Endothelial cell of umbilical vein (primary cell): ENCODE results near the gene COX5B. TPM values are rescaled to one million over a fixed set of nuclear protein-coding genes. Genes with fewer than 3 reads are reported as not detected.

Experiments
- BruUV-seq: library from RNA; stranded (reverse); fragments of 400-500 nt; replicated peaks from 2 replicates; lab custom pipeline; 2021; lab: Mats Ljungman, UMichigan
- CTCF ChIA-PET: fragments of 300-600, 350-600 bp; sonication (Branson Sonifier 250); formaldehyde crosslinking; loops from one replicate; lab custom pipeline; 2021; ENCODE audit warnings: antibody characterized with exemption, inconsistent platforms; lab: Charles Lee
- POLR2A ChIA-PET: fragments of 300-600, 350-600 bp; sonication (Branson Sonifier 250); formaldehyde crosslinking; loops from one replicate; lab custom pipeline; 2021; ENCODE audit warnings: antibody characterized with exemption, inconsistent platforms; lab: Charles Lee
- DNase-seq: peaks from one replicate; pipeline ENCODE4 v3.0.0-alpha.2; 2011; ENCODE audit warnings: low read depth, low spot score
- FAIRE-seq: peaks from 2 replicates; lab custom pipeline; 2011; peaks lifted over from hg19 to GRCh38; lab: Jason Lieb, UNC
- H2AFZ ChIP-seq: 2 replicates; pipeline ENCODE4 v1.6.0; 2012; ENCODE audit warnings: low read depth, low read length, control low read depth, inconsistent platforms
- H3K27ac ChIP-seq: 2 replicates; pipeline ENCODE4 v1.5.1; 2011; ENCODE audit warnings: low read depth, mild to moderate bottlenecking, control low read depth, low read length, moderate library complexity; ENCODE audit not compliant: insufficient read depth
- H3K27me3 ChIP-seq, 2 experiments: 2 replicates each; pipeline versions ENCODE4 v1.6.0 to v1.6.1; 2011; ENCODE audit warnings: low read length in 2 of 2, mixed read lengths in 1 of 2; ENCODE audit not compliant: control insufficient read depth in 2 of 2, insufficient read depth in 2 of 2
- H3K36me3 ChIP-seq, 2 experiments: 2 replicates in 1 of 2; 3 replicates in 1 of 2; pipeline ENCODE4 v1.5.1; 2011; ENCODE audit warnings: low read length in 2 of 2, mild to moderate bottlenecking in 1 of 2, moderate library complexity in 1 of 2; ENCODE audit not compliant: control insufficient read depth in 2 of 2, insufficient read depth in 2 of 2; ENCODE audit errors: extremely low read depth in 1 of 2
- H3K4me1 ChIP-seq: 3 replicates; pipeline ENCODE4 v1.5.1; 2011; ENCODE audit warnings: mild to moderate bottlenecking, low read length; ENCODE audit not compliant: control insufficient read depth, insufficient read depth; ENCODE audit errors: extremely low read depth
- H3K4me2 ChIP-seq: 2 replicates; pipeline ENCODE4 v1.6.1; 2011; ENCODE audit warnings: low read length, control low read depth, mixed read lengths; ENCODE audit not compliant: insufficient read depth
- H3K4me3 ChIP-seq, 3 experiments: fragments of 200-600 bp in 1 of 3; sonication (generic), shearing (Covaris generic) in 1 of 3; replicated peaks in 1 of 3; 2 replicates each; pipeline ENCODE4 v1.5.1; 2011 to 2016; ENCODE audit warnings: control low read depth in 3 of 3, low read length in 3 of 3, mild to moderate bottlenecking in 2 of 3, inconsistent platforms in 1 of 3, low read depth in 1 of 3, moderate library complexity in 1 of 3; ENCODE audit not compliant: insufficient read depth in 1 of 3
- H3K79me2 ChIP-seq: 2 replicates; pipeline ENCODE4 v1.6.0; 2012; ENCODE audit warnings: low read length, inconsistent platforms; ENCODE audit not compliant: control insufficient read depth, insufficient read depth
- H3K9ac ChIP-seq: replicated peaks from 2 replicates; pipeline ENCODE3; 2011; ENCODE audit warnings: low read length, control low read depth; ENCODE audit not compliant: insufficient read depth; ENCODE audit errors: extremely low read depth
- H3K9me1 ChIP-seq: replicated peaks from 3 replicates; pipeline ENCODE4 v1.6.0; 2011; ENCODE audit warnings: mild to moderate bottlenecking, low read length; ENCODE audit not compliant: control insufficient read depth, insufficient read depth; ENCODE audit errors: extremely low read depth
- H3K9me3 ChIP-seq: replicated peaks from 2 replicates; pipeline ENCODE4 v1.5.1; 2012; ENCODE audit warnings: low read length, inconsistent platforms; ENCODE audit not compliant: control insufficient read depth, insufficient read depth
- H4K20me1 ChIP-seq: replicated peaks from 2 replicates; pipeline ENCODE3; 2011; ENCODE audit warnings: mild to moderate bottlenecking, low read length; ENCODE audit not compliant: control insufficient read depth, insufficient read depth; ENCODE audit errors: extremely low read depth
- EZH2 ChIP-seq: IDR thresholded peaks from 2 replicates; pipeline ENCODE4 v1.6.1; 2012; ENCODE audit warnings: borderline replicate concordance, low read depth, mild to moderate bottlenecking, moderate library complexity, low read length, inconsistent platforms; ENCODE audit not compliant: severe bottlenecking
- FOS ChIP-seq: IDR thresholded peaks from 2 replicates; pipeline ENCODE4 v1.6.1; 2011; ENCODE audit warnings: mild to moderate bottlenecking, low read length, moderate library complexity, borderline replicate concordance; ENCODE audit not compliant: insufficient read depth
- GATA2 ChIP-seq: IDR thresholded peaks from 2 replicates; pipeline ENCODE4 v1.7.0; 2011; ENCODE audit warnings: low read depth, mild to moderate bottlenecking, moderate library complexity, mixed read lengths, low read length; ENCODE audit not compliant: insufficient read length, insufficient read depth
- JUN ChIP-seq: IDR thresholded peaks from 2 replicates; pipeline ENCODE4 v1.6.1; 2011; ENCODE audit warnings: borderline replicate concordance, low read depth; ENCODE audit not compliant: insufficient read length, insufficient read depth
- MYC ChIP-seq: IDR thresholded peaks from one replicate; pipeline ENCODE4 v1.6.1; 2011; ENCODE audit warnings: mild to moderate bottlenecking, low read depth, low read length
- POLR2A ChIP-seq: IDR thresholded peaks from 2 replicates; pipeline ENCODE4 v1.6.1; 2012; ENCODE audit warnings: low read depth, mild to moderate bottlenecking, control low read depth, low read length
- POLR2AphosphoS5 ChIP-seq: IDR thresholded peaks from 2 replicates; pipeline ENCODE4 v1.6.1; 2012; ENCODE audit warnings: low read depth, mild to moderate bottlenecking, control low read depth, low read length, moderate library complexity; ENCODE audit not compliant: insufficient read depth
- dilution Hi-C: fragments of 300-500 bp; cut with MboI; formaldehyde crosslinking; loops from one replicate; pipeline ENCODE4 v1.15.0; 2019; ENCODE audit warnings: low sequenced_read_pairs; ENCODE audit not compliant: extremely low pct_ligation_motif_present
- intact Hi-C: fragments of 100-400 bp; cut with micrococcal nuclease; formaldehyde crosslinking; loops from one replicate; pipeline ENCODE4 v1.10.0; 2022
- polyA plus RNA-seq, 4 experiments: library from polyadenylated mRNA; depleted of rRNA in 3 of 4; stranded (reverse) in 3 of 4; unstranded in 1 of 4; fragments of >200 nt; gene quantifications; 2 replicates each; pipeline versions ENCODE4 v1.2.1 to v1.2.3, GENCODE V29; 2011 to 2012; ENCODE audit warnings: missing spikeins in 1 of 4
- total RNA-seq: library from RNA; stranded (reverse); gene quantifications from 2 replicates; pipeline ENCODE4 v1.2.3, GENCODE V29; 2021
- TF ChIP-seq, protein P1 (sequence below): IDR thresholded peaks from 2 replicates; pipeline ENCODE4 v1.6.1; 2011; ENCODE audit not compliant: insufficient read depth, insufficient read length
- TF ChIP-seq, protein P2 (sequence below), 2 donors: IDR thresholded peaks; 1 replicate in 1 of 2; 2 replicates in 1 of 2; pipeline ENCODE4 v1.5.1; 2011; ENCODE audit warnings: low read length in 2 of 2, mild to moderate bottlenecking in 2 of 2, moderate library complexity in 2 of 2, control low read depth in 1 of 2, inconsistent platforms in 1 of 2, low read depth in 1 of 2; ENCODE audit not compliant: insufficient read depth in 1 of 2; ENCODE audit errors: extremely low read depth in 1 of 2

COX5B gene
- total and polyA plus RNA-seq, 2 donors (not counting 3 experiments of a cell fraction or from before 2014, with no cell fraction given) = 167 to 329 TPM

DNA sequence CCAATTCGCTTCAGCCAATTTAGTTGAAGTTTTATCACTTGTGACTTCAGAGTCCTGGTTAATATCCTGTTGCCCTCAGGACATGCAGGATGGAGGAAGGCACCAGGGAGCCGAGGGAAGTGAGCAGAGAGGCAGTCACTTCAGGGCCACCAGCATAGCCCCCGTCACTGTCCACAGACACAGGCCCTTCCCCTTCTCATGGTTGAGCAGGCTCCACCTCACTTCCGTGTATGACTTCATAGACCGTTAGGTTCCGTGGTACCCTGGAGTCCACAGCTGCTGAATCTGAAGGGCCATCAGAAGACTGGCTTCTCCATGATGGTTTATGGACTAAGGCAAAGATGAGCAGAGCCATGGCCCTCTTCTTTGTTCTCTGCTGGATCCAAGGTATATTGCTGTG is 23.6 kb downstream of the COX5B start, which contains the start of gene C2orf92:
TSS of gene C2orf92 (plus strand) at position 266 of the 400 bp plus-strand sequence. CDS start at position 342, 76 bp downstream.
- no TSS peak for BruUV-seq
- ChIA-PET POLR2A (interaction anchor here (0.6 kb wide), 1 partner anchor 15 kb away, joined by 5 read pairs; no protein-coding TSS in a partner anchor), CTCF (interaction anchor here (1.6 kb wide), 1 partner anchor 28 kb away, joined by 3 read pairs; no protein-coding TSS in a partner anchor)

GRCh38 chr2:97670471-97670870 is 24.6 kb downstream of the COX5B start:
- Histone ChIP-seq H3K9me1 (no peaks in the 10 kb centered on the region), H3K36me3 (no peaks in the 10 kb centered on the region), H3K27ac (no peak overlapping the region), H2AFZ (no peak overlapping the region), H3K4me1 (no peaks in the 10 kb centered on the region), H3K4me3 (no peak overlapping the region), H3K9ac (no peak overlapping the region), H3K9me3 (no peaks in the 10 kb centered on the region), H3K27me3 (no peaks in the 10 kb centered on the region), H3K4me2 (no peak overlapping the region), H3K79me2 (no peaks in the 10 kb centered on the region), H4K20me1 (no peaks in the 10 kb centered on the region)
- dilution Hi-C loops (no loop called here), intact Hi-C loops (no loop called here)
- CTCF ChIA-PET = interaction anchor here (1.6 kb wide), 1 partner anchor 27 kb away, joined by 3 read pairs; no protein-coding TSS in a partner anchor
- DNase-seq = no peak
- BruUV-seq = no TSS peak
- FAIRE-seq = no peak
- POLR2A ChIA-PET = no interaction called here
- TF ChIP-seq FOS (no peak), POLR2A (no peak), GATA2 (no peak), POLR2AphosphoS5 (no peak), EZH2 (no peak)
- TF ChIP-seq, protein P1, sequence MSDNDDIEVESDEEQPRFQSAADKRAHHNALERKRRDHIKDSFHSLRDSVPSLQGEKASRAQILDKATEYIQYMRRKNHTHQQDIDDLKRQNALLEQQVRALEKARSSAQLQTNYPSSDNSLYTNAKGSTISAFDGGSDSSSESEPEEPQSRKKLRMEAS = no peak

More for the DNA sequence above, 23.6 kb downstream of the COX5B start, which contains the start of gene C2orf92:
- Histone ChIP-seq H3K4me3 (no peak within 1 kb of the TSS), H3K27me3 (no peaks in the 10 kb centered on the region), H3K9ac (no peak within 1 kb of the TSS), H2AFZ (no peak within 1 kb of the TSS), H4K20me1 (no peaks in the 10 kb centered on the region), H3K36me3 (no peaks in the 10 kb centered on the region), H3K4me1 (no peaks in the 10 kb centered on the region), H3K27ac (no peak within 1 kb of the TSS), H3K4me2 (no peak within 1 kb of the TSS), H3K79me2 (no peaks in the 10 kb centered on the region), H3K9me3 (no peaks in the 10 kb centered on the region), H3K9me1 (no peaks in the 10 kb centered on the region)
- TF ChIP-seq POLR2AphosphoS5 = no peak
- TF ChIP-seq EZH2 = no peak
- TF ChIP-seq, protein P2, sequence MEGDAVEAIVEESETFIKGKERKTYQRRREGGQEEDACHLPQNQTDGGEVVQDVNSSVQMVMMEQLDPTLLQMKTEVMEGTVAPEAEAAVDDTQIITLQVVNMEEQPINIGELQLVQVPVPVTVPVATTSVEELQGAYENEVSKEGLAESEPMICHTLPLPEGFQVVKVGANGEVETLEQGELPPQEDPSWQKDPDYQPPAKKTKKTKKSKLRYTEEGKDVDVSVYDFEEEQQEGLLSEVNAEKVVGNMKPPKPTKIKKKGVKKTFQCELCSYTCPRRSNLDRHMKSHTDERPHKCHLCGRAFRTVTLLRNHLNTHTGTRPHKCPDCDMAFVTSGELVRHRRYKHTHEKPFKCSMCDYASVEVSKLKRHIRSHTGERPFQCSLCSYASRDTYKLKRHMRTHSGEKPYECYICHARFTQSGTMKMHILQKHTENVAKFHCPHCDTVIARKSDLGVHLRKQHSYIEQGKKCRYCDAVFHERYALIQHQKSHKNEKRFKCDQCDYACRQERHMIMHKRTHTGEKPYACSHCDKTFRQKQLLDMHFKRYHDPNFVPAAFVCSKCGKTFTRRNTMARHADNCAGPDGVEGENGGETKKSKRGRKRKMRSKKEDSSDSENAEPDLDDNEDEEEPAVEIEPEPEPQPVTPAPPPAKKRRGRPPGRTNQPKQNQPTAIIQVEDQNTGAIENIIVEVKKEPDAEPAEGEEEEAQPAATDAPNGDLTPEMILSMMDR (IDR thresholded peaks at IDR 0.05; ENCODE audit: extremely low read depth in 1 of 2, insufficient read depth in 1 of 2, low read depth in 1 of 2, low read length in 2 of 2) = no peak
- TF ChIP-seq MYC = no peak
- TF ChIP-seq POLR2A = no peak
- TF ChIP-seq JUN = no peak
- dilution Hi-C loops = no loop called here
- no peak for FAIRE-seq
- DNase-seq = no peak
- intact Hi-C loops = no loop called here
